H9 (cell line): ENCODE measurements around the gene RNU2-63P. TPM values are rescaled to one million over a fixed set of nuclear protein-coding genes. Genes with fewer than 3 reads are reported as not detected.

Experiments used
- DNase-seq: peaks from one replicate; pipeline ENCODE4 v3.0.0-alpha.2; 2017
- H2AFZ ChIP-seq: one replicate; pipeline ENCODE4 v1.6.1; 2013; ENCODE audit warnings: mild to moderate bottlenecking, low read length, control low read depth, moderate library complexity
- H2AK5ac ChIP-seq: 2 replicates; pipeline ENCODE4 v1.6.1; 2013; ENCODE audit warnings: low read length, control low read depth, mixed read lengths; ENCODE audit not compliant: insufficient read length
- H2BK120ac ChIP-seq: one replicate; pipeline ENCODE4 v1.6.1; 2013; ENCODE audit warnings: low read depth, mild to moderate bottlenecking, low read length, control low read depth, inconsistent platforms; ENCODE audit not compliant: poor library complexity, severe bottlenecking
- H2BK12ac ChIP-seq: 2 replicates; pipeline ENCODE4 v1.6.1; 2013; ENCODE audit warnings: low read length, control low read depth, mixed read lengths, low read depth; ENCODE audit not compliant: insufficient read length
- H2BK15ac ChIP-seq: 2 replicates; pipeline ENCODE4 v1.6.1; 2013; ENCODE audit warnings: low read depth, low read length, control low read depth
- H2BK20ac ChIP-seq: one replicate; pipeline ENCODE4 v1.6.1; 2013; ENCODE audit warnings: low read depth, mild to moderate bottlenecking, low read length, control low read depth, inconsistent platforms; ENCODE audit not compliant: poor library complexity, severe bottlenecking
- H2BK5ac ChIP-seq: 2 replicates; pipeline ENCODE4 v1.6.1; 2013; ENCODE audit warnings: low read length, control low read depth, mixed read lengths; ENCODE audit not compliant: insufficient read length
- H3K14ac ChIP-seq: 2 replicates; pipeline ENCODE4 v1.6.1; 2013; ENCODE audit warnings: low read length, control low read depth; ENCODE audit not compliant: insufficient read depth
- H3K18ac ChIP-seq: 2 replicates; pipeline ENCODE4 v1.6.1; 2013; ENCODE audit warnings: low read depth, mild to moderate bottlenecking, mixed read lengths, low read length, control low read depth; ENCODE audit not compliant: insufficient read length
- H3K23ac ChIP-seq: 2 replicates; pipeline ENCODE4 v1.6.1; 2013; ENCODE audit warnings: low read length, control low read depth, mixed read lengths, low read depth; ENCODE audit not compliant: insufficient read length
- H3K23me2 ChIP-seq: 2 replicates; pipeline ENCODE4 v1.6.1; 2013; ENCODE audit warnings: low read depth, mild to moderate bottlenecking, mixed read lengths, low read length, control low read depth; ENCODE audit not compliant: insufficient read length, poor library complexity, severe bottlenecking
- H3K27ac ChIP-seq: 2 replicates; pipeline ENCODE4 v1.5.1; 2013; ENCODE audit warnings: low read length, control low read depth, mixed read lengths, low read depth; ENCODE audit not compliant: insufficient read length
- H3K27me3 ChIP-seq: 2 replicates; pipeline ENCODE4 v1.6.1; 2013; ENCODE audit warnings: low read length, control low read depth, inconsistent platforms; ENCODE audit not compliant: insufficient read depth
- H3K4ac ChIP-seq: 2 replicates; pipeline ENCODE4 v1.6.1; 2013; ENCODE audit warnings: low read depth, mild to moderate bottlenecking, control low read depth, inconsistent platforms, low read length, moderate library complexity
- H3K4me1 ChIP-seq: 2 replicates; pipeline ENCODE4 v1.6.1; 2013; ENCODE audit warnings: low read length, control low read depth, inconsistent platforms; ENCODE audit not compliant: insufficient read depth
- H3K4me2 ChIP-seq: 2 replicates; pipeline ENCODE4 v1.6.1; 2013; ENCODE audit warnings: low read length, control low read depth, mixed read lengths; ENCODE audit not compliant: insufficient read length, insufficient read depth
- H3K56ac ChIP-seq: 2 replicates; pipeline ENCODE4 v1.6.1; 2013; ENCODE audit warnings: low read depth, mild to moderate bottlenecking, mixed read lengths, low read length, control low read depth; ENCODE audit not compliant: insufficient read length
- H3K79me1 ChIP-seq: 2 replicates; pipeline ENCODE4 v1.6.1; 2013; ENCODE audit warnings: low read depth, mild to moderate bottlenecking, moderate library complexity, low read length, control low read depth, inconsistent platforms; ENCODE audit not compliant: insufficient read depth, poor library complexity, severe bottlenecking
- H3K79me2 ChIP-seq: 2 replicates; pipeline ENCODE4 v1.6.1; 2013; ENCODE audit warnings: low read length, control low read depth, inconsistent platforms; ENCODE audit not compliant: insufficient read depth
- H3K9ac ChIP-seq: 2 replicates; pipeline ENCODE4 v1.6.1; 2013; ENCODE audit warnings: low read length, control low read depth, mixed read lengths; ENCODE audit not compliant: insufficient read length; ENCODE audit errors: extremely low read depth
- H3K9me3 ChIP-seq: one replicate; pipeline ENCODE4 v1.6.1; 2013; ENCODE audit warnings: low read depth, low read length, inconsistent platforms; ENCODE audit not compliant: control insufficient read depth
- H3T11ph ChIP-seq: one replicate; pipeline ENCODE4 v1.6.1; 2013; ENCODE audit warnings: mild to moderate bottlenecking, low read length, control low read depth, inconsistent platforms
- H4K20me1 ChIP-seq: one replicate; pipeline ENCODE4 v1.6.1; 2013; ENCODE audit not compliant: control insufficient read depth, insufficient read length, insufficient read depth
- H4K5ac ChIP-seq: 2 replicates; pipeline ENCODE4 v1.6.1; 2013; ENCODE audit warnings: low read depth, mild to moderate bottlenecking, mixed read lengths, low read length, control low read depth; ENCODE audit not compliant: insufficient read length
- H4K8ac ChIP-seq: replicated peaks from 2 replicates; pipeline ENCODE4 v1.6.1; 2013; ENCODE audit warnings: low read length, control low read depth, mixed read lengths, low read depth; ENCODE audit not compliant: insufficient read length
- H4K91ac ChIP-seq: 2 replicates; pipeline ENCODE4 v1.6.1; 2013; ENCODE audit warnings: low read depth, mild to moderate bottlenecking, moderate library complexity, mixed read lengths, low read length, control low read depth; ENCODE audit not compliant: insufficient read length
- H3K27ac Mint-ChIP-seq, 3 experiments: 2 replicates in 2 of 3; 3 replicates in 1 of 3; pipeline ENCODE4 v1.8.0; 2020 to 2021; ENCODE audit warnings: mixed read lengths in 3 of 3, mild to moderate bottlenecking in 1 of 3, moderate library complexity in 1 of 3
- H3K27me3 Mint-ChIP-seq: 2 replicates; pipeline ENCODE4 v1.8.0; 2021; ENCODE audit warnings: low read depth, mild to moderate bottlenecking, moderate library complexity, mixed read lengths
- H3K36me3 Mint-ChIP-seq, 3 experiments: 2 replicates in 2 of 3; 3 replicates in 1 of 3; pipeline ENCODE4 v1.8.0; 2020 to 2021; ENCODE audit warnings: low read depth in 3 of 3, mixed read lengths in 3 of 3; ENCODE audit not compliant: insufficient read depth in 1 of 3
- H3K4me1 Mint-ChIP-seq, 2 experiments: 2 replicates each; pipeline ENCODE4 v1.8.0; 2020; ENCODE audit warnings: mixed read lengths in 2 of 2
- H3K4me3 Mint-ChIP-seq, 2 experiments: 2 replicates in 1 of 2; 3 replicates in 1 of 2; pipeline ENCODE4 v1.8.0; 2020 to 2021; ENCODE audit warnings: mild to moderate bottlenecking in 2 of 2, mixed read lengths in 2 of 2, moderate library complexity in 1 of 2
- H3K9me3 Mint-ChIP-seq, 2 experiments: 2 replicates in 1 of 2; 3 replicates in 1 of 2; pipeline ENCODE4 v1.8.0; 2020; ENCODE audit warnings: mild to moderate bottlenecking in 2 of 2, mixed read lengths in 2 of 2, moderate library complexity in 1 of 2
- WGBS: extraction: QIAGEN DNeasy Blood & Tissue Kit; methylation state at CpG from one replicate; pipeline ENCODE4 v1.1.7; 2013; ENCODE audit warnings: missing lambda C conversion rate, low lambda C conversion rate, mixed read lengths; ENCODE audit not compliant: insufficient read length; ENCODE audit errors: extremely low coverage; 5-methylcytosine and 5-hydroxymethylcytosine counted together
- total RNA-seq: library from RNA; stranded (reverse); gene quantifications from 2 replicates; pipeline ENCODE4 v1.2.1, GENCODE V29; 2021
- TF ChIP-seq, protein P1 (sequence below): fragments of 200-600 bp; sonication (generic); conservative IDR thresholded peaks from 3 replicates; pipeline ENCODE4 v1.8.0; 2021; ENCODE audit warnings: antibody characterized with exemption, mild to moderate bottlenecking

Gene RNU2-63P
- total RNA-seq, 1 experiment from 2014 or later = 31.1 TPM

DNA sequence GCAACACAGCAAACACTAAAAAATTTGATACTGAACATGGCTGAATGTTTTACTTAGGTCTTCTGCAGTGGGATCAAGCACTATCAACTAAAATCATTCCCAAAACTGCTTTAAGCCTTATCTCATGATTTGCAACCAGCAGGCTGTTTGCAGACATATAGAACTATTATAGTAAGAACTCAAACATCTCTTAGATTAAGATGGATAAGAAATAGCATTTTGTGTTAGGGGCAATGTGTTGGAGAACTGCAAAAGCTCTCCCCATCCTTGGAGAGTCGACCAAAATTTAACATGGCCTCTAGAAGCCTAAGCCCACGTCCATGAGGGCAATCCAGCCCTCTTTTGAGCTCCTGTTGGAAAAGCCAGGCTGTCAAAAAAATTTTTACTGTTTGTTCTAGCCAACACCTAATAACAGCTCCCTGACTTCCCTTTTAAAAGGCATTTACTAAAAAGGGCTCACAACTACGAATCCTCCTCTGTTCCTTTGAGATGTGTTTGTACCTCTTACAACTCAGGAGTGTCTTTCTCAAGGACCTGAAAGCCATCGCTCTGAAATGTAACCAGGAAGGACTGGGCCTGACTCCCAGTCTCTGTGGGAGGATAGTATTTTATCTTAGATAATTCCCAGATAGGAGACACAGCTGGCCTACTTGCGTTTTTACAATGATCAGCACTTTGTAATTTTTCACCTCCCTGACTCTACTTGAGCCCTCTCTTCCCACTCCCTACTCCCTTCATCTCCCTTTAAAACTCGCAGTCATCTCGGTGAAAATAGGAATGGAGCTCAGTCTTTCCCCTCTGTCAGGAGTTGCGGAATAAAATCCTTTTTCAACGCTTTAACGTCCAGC lies 37.8 kb upstream of the RNU2-63P start:
- Mint-ChIP-seq H3K9me3 (no peaks in the 10 kb centered on the region; a peak in 2 of 5 replicates), H3K4me1 (peaks cover 23 to 24% of the 10 kb centered on the region in 2 experiments), H3K36me3 (peaks cover 4 to 9% (median 6%) of the 10 kb centered on the region in 3 experiments; a peak in 5 of 7 replicates), H3K27me3 (no peaks in the 10 kb centered on the region; the same call in 1 of the 2 replicates), H3K27ac (peak overlapping the region in 1 of 3 experiments; percentile 99; a peak in 2 of 7 replicates), H3K4me3 (peak overlapping the region; percentile 95)
- H3K4ac ChIP-seq = no peak overlapping the region
- H3K23ac ChIP-seq = no peak overlapping the region
- no peak overlapping the region for H3K56ac ChIP-seq
- no peak overlapping the region for H2AFZ ChIP-seq
- H3K4me2 ChIP-seq = peak overlapping the region; percentile 85
- no peaks in the 10 kb centered on the region; the same call in 1 of the 2 replicates for H3K4me1 ChIP-seq
- no peak overlapping the region for H4K91ac ChIP-seq
- no peaks in the 10 kb centered on the region for H3K27me3 ChIP-seq
- no peaks in the 10 kb centered on the region for H3K23me2 ChIP-seq
- no peaks in the 10 kb centered on the region; the same call in 1 of the 2 replicates for H3K79me2 ChIP-seq
- H4K5ac ChIP-seq = no peak overlapping the region
- H3K27ac ChIP-seq = no peak overlapping the region
- H2BK12ac ChIP-seq = no peak overlapping the region
- DNase-seq = no peak
- no peak overlapping the region for H2BK15ac ChIP-seq
- peak overlapping the region; percentile 55 for H3K9ac ChIP-seq
- H2BK120ac ChIP-seq = no peak overlapping the region
- H2BK5ac ChIP-seq = no peak overlapping the region
- no peak overlapping the region for H2AK5ac ChIP-seq
- H4K20me1 ChIP-seq = no peaks in the 10 kb centered on the region
- H2BK20ac ChIP-seq = no peak overlapping the region
- no peak overlapping the region for H3T11ph ChIP-seq
- TF ChIP-seq, protein P1, sequence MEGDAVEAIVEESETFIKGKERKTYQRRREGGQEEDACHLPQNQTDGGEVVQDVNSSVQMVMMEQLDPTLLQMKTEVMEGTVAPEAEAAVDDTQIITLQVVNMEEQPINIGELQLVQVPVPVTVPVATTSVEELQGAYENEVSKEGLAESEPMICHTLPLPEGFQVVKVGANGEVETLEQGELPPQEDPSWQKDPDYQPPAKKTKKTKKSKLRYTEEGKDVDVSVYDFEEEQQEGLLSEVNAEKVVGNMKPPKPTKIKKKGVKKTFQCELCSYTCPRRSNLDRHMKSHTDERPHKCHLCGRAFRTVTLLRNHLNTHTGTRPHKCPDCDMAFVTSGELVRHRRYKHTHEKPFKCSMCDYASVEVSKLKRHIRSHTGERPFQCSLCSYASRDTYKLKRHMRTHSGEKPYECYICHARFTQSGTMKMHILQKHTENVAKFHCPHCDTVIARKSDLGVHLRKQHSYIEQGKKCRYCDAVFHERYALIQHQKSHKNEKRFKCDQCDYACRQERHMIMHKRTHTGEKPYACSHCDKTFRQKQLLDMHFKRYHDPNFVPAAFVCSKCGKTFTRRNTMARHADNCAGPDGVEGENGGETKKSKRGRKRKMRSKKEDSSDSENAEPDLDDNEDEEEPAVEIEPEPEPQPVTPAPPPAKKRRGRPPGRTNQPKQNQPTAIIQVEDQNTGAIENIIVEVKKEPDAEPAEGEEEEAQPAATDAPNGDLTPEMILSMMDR = no peak
- H3K18ac ChIP-seq = no peak overlapping the region
- no peak overlapping the region for H3K14ac ChIP-seq
- peaks cover 4% of the 10 kb centered on the region for H3K79me1 ChIP-seq
- no peak overlapping the region for H4K8ac ChIP-seq
- WGBS = no CpG with 5 or more reads among the region's 10 CpGs
- no peaks in the 10 kb centered on the region for H3K9me3 ChIP-seq
